Endothelial cell of umbilical vein (primary cell): ENCODE results near the gene COL28A1. TPM values are rescaled to one million over a fixed set of nuclear protein-coding genes. Genes with fewer than 3 reads are reported as not detected.

Source experiments
- BruUV-seq: library from RNA; stranded (reverse); fragments of 400-500 nt; replicated peaks from 2 replicates; lab custom pipeline; 2021; lab: Mats Ljungman, UMichigan
- CTCF ChIA-PET: fragments of 300-600, 350-600 bp; sonication (Branson Sonifier 250); formaldehyde crosslinking; loops from one replicate; lab custom pipeline; 2021; ENCODE audit warnings: antibody characterized with exemption, inconsistent platforms; lab: Charles Lee
- POLR2A ChIA-PET: fragments of 300-600, 350-600 bp; sonication (Branson Sonifier 250); formaldehyde crosslinking; loops from one replicate; lab custom pipeline; 2021; ENCODE audit warnings: antibody characterized with exemption, inconsistent platforms; lab: Charles Lee
- DNase-seq: peaks from one replicate; pipeline ENCODE4 v3.0.0-alpha.2; 2011; ENCODE audit warnings: low read depth, low spot score
- FAIRE-seq: peaks from 2 replicates; lab custom pipeline; 2011; peaks lifted over from hg19 to GRCh38; lab: Jason Lieb, UNC
- H2AFZ ChIP-seq: 2 replicates; pipeline ENCODE4 v1.6.0; 2012; ENCODE audit warnings: low read depth, low read length, control low read depth, inconsistent platforms
- H3K27ac ChIP-seq: 2 replicates; pipeline ENCODE4 v1.5.1; 2011; ENCODE audit warnings: low read depth, mild to moderate bottlenecking, control low read depth, low read length, moderate library complexity; ENCODE audit not compliant: insufficient read depth
- H3K27me3 ChIP-seq, 2 experiments: 2 replicates each; pipeline versions ENCODE4 v1.6.0 to v1.6.1; 2011; ENCODE audit warnings: low read length in 2 of 2, mixed read lengths in 1 of 2; ENCODE audit not compliant: control insufficient read depth in 2 of 2, insufficient read depth in 2 of 2
- H3K36me3 ChIP-seq, 2 experiments: 2 replicates in 1 of 2; 3 replicates in 1 of 2; pipeline ENCODE4 v1.5.1; 2011; ENCODE audit warnings: low read length in 2 of 2, mild to moderate bottlenecking in 1 of 2, moderate library complexity in 1 of 2; ENCODE audit not compliant: control insufficient read depth in 2 of 2, insufficient read depth in 2 of 2; ENCODE audit errors: extremely low read depth in 1 of 2
- H3K4me1 ChIP-seq: 3 replicates; pipeline ENCODE4 v1.5.1; 2011; ENCODE audit warnings: mild to moderate bottlenecking, low read length; ENCODE audit not compliant: control insufficient read depth, insufficient read depth; ENCODE audit errors: extremely low read depth
- H3K4me2 ChIP-seq: 2 replicates; pipeline ENCODE4 v1.6.1; 2011; ENCODE audit warnings: low read length, control low read depth, mixed read lengths; ENCODE audit not compliant: insufficient read depth
- H3K4me3 ChIP-seq, 3 experiments: fragments of 200-600 bp in 1 of 3; sonication (generic), shearing (Covaris generic) in 1 of 3; replicated peaks in 1 of 3; 2 replicates each; pipeline ENCODE4 v1.5.1; 2011 to 2016; ENCODE audit warnings: control low read depth in 3 of 3, low read length in 3 of 3, mild to moderate bottlenecking in 2 of 3, inconsistent platforms in 1 of 3, low read depth in 1 of 3, moderate library complexity in 1 of 3; ENCODE audit not compliant: insufficient read depth in 1 of 3
- H3K79me2 ChIP-seq: 2 replicates; pipeline ENCODE4 v1.6.0; 2012; ENCODE audit warnings: low read length, inconsistent platforms; ENCODE audit not compliant: control insufficient read depth, insufficient read depth
- H3K9ac ChIP-seq: replicated peaks from 2 replicates; pipeline ENCODE3; 2011; ENCODE audit warnings: low read length, control low read depth; ENCODE audit not compliant: insufficient read depth; ENCODE audit errors: extremely low read depth
- H3K9me1 ChIP-seq: replicated peaks from 3 replicates; pipeline ENCODE4 v1.6.0; 2011; ENCODE audit warnings: mild to moderate bottlenecking, low read length; ENCODE audit not compliant: control insufficient read depth, insufficient read depth; ENCODE audit errors: extremely low read depth
- H3K9me3 ChIP-seq: replicated peaks from 2 replicates; pipeline ENCODE4 v1.5.1; 2012; ENCODE audit warnings: low read length, inconsistent platforms; ENCODE audit not compliant: control insufficient read depth, insufficient read depth
- H4K20me1 ChIP-seq: replicated peaks from 2 replicates; pipeline ENCODE3; 2011; ENCODE audit warnings: mild to moderate bottlenecking, low read length; ENCODE audit not compliant: control insufficient read depth, insufficient read depth; ENCODE audit errors: extremely low read depth
- CTCF ChIP-seq, 2 donors: IDR thresholded peaks; 1 replicate in 1 of 2; 2 replicates in 1 of 2; pipeline ENCODE4 v1.5.1; 2011; ENCODE audit warnings: low read length in 2 of 2, mild to moderate bottlenecking in 2 of 2, moderate library complexity in 2 of 2, control low read depth in 1 of 2, inconsistent platforms in 1 of 2, low read depth in 1 of 2; ENCODE audit not compliant: insufficient read depth in 1 of 2; ENCODE audit errors: extremely low read depth in 1 of 2
- EZH2 ChIP-seq: IDR thresholded peaks from 2 replicates; pipeline ENCODE4 v1.6.1; 2012; ENCODE audit warnings: borderline replicate concordance, low read depth, mild to moderate bottlenecking, moderate library complexity, low read length, inconsistent platforms; ENCODE audit not compliant: severe bottlenecking
- FOS ChIP-seq: IDR thresholded peaks from 2 replicates; pipeline ENCODE4 v1.6.1; 2011; ENCODE audit warnings: mild to moderate bottlenecking, low read length, moderate library complexity, borderline replicate concordance; ENCODE audit not compliant: insufficient read depth
- GATA2 ChIP-seq: IDR thresholded peaks from 2 replicates; pipeline ENCODE4 v1.7.0; 2011; ENCODE audit warnings: low read depth, mild to moderate bottlenecking, moderate library complexity, mixed read lengths, low read length; ENCODE audit not compliant: insufficient read length, insufficient read depth
- JUN ChIP-seq: IDR thresholded peaks from 2 replicates; pipeline ENCODE4 v1.6.1; 2011; ENCODE audit warnings: borderline replicate concordance, low read depth; ENCODE audit not compliant: insufficient read length, insufficient read depth
- MAX ChIP-seq: IDR thresholded peaks from 2 replicates; pipeline ENCODE4 v1.6.1; 2011; ENCODE audit not compliant: insufficient read depth, insufficient read length
- MYC ChIP-seq: IDR thresholded peaks from one replicate; pipeline ENCODE4 v1.6.1; 2011; ENCODE audit warnings: mild to moderate bottlenecking, low read depth, low read length
- POLR2A ChIP-seq: IDR thresholded peaks from 2 replicates; pipeline ENCODE4 v1.6.1; 2012; ENCODE audit warnings: low read depth, mild to moderate bottlenecking, control low read depth, low read length
- POLR2AphosphoS5 ChIP-seq: IDR thresholded peaks from 2 replicates; pipeline ENCODE4 v1.6.1; 2012; ENCODE audit warnings: low read depth, mild to moderate bottlenecking, control low read depth, low read length, moderate library complexity; ENCODE audit not compliant: insufficient read depth
- dilution Hi-C: fragments of 300-500 bp; cut with MboI; formaldehyde crosslinking; loops from one replicate; pipeline ENCODE4 v1.15.0; 2019; ENCODE audit warnings: low sequenced_read_pairs; ENCODE audit not compliant: extremely low pct_ligation_motif_present
- intact Hi-C: fragments of 100-400 bp; cut with micrococcal nuclease; formaldehyde crosslinking; loops from one replicate; pipeline ENCODE4 v1.10.0; 2022
- polyA plus RNA-seq, 4 experiments: library from polyadenylated mRNA; depleted of rRNA in 3 of 4; stranded (reverse) in 3 of 4; unstranded in 1 of 4; fragments of >200 nt; gene quantifications; 2 replicates each; pipeline versions ENCODE4 v1.2.1 to v1.2.3, GENCODE V29; 2011 to 2012; ENCODE audit warnings: missing spikeins in 1 of 4
- total RNA-seq: library from RNA; stranded (reverse); gene quantifications from 2 replicates; pipeline ENCODE4 v1.2.3, GENCODE V29; 2021

Gene COL28A1
- total and polyA plus RNA-seq, 2 donors (not counting 3 experiments of a cell fraction or from before 2014, with no cell fraction given), result not detected

GRCh38 chr7:7550663-7551062, 15.0 kb upstream of the COL28A1 start:
- dilution Hi-C loops (no loop called here), intact Hi-C loops (no loop called here)
- H3K4me1 ChIP-seq, result peaks cover 2% of the 10 kb centered on the region
- H3K36me3 ChIP-seq, result no peaks in the 10 kb centered on the region
- POLR2A ChIA-PET, result no interaction called here
- TF ChIP-seq POLR2A, result no peak
- no peak for TF ChIP-seq POLR2AphosphoS5
- TF ChIP-seq CTCF (IDR thresholded peaks at IDR 0.05; ENCODE audit: extremely low read depth in 1 of 2, insufficient read depth in 1 of 2, low read depth in 1 of 2, low read length in 2 of 2), result no peak
- no peak for TF ChIP-seq MAX
- TF ChIP-seq JUN, result no peak
- no peak for TF ChIP-seq MYC
- TF ChIP-seq FOS, result no peak
- TF ChIP-seq EZH2, result no peak
- TF ChIP-seq GATA2, result no peak
- no peaks in the 10 kb centered on the region for H3K27me3 ChIP-seq
- BruUV-seq, result no TSS peak
- no peaks in the 10 kb centered on the region for H3K9me1 ChIP-seq
- no peaks in the 10 kb centered on the region for H3K9me3 ChIP-seq
- H4K20me1 ChIP-seq, result no peaks in the 10 kb centered on the region
- H3K4me2 ChIP-seq, result no peak overlapping the region
- no peak overlapping the region for H3K27ac ChIP-seq
- CTCF ChIA-PET, result interaction anchor here (1.3 to 2.4 kb wide), 2 partner anchors 126 to 745 kb away, joined by 3 to 8 read pairs; no protein-coding TSS in a partner anchor
- no peak overlapping the region for H3K9ac ChIP-seq
- no peak overlapping the region for H2AFZ ChIP-seq
- DNase-seq (no peak), FAIRE-seq (no peak)
- no peaks in the 10 kb centered on the region for H3K79me2 ChIP-seq
- H3K4me3 ChIP-seq, result no peak overlapping the region
